HepG2 (cell line): Measurements from ENCODE around the gene L3MBTL4. TPM values are rescaled to one million over a fixed set of nuclear protein-coding genes. Genes with fewer than 3 reads are reported as not detected.

Source experiments
- BRCA1 ChIP-seq: sonication (generic); formaldehyde crosslinking; IDR thresholded peaks from 2 replicates; pipeline ENCODE4 v1.4.0; 2020; ENCODE audit warnings: missing genetic modification reagents
- EEA1 ChIP-seq: sonication (generic); formaldehyde crosslinking; IDR thresholded peaks from 2 replicates; pipeline ENCODE4 v1.5.1; 2020; ENCODE audit warnings: mild to moderate bottlenecking, missing genetic modification reagents, borderline replicate concordance
- ERF ChIP-seq: IDR thresholded peaks from 2 replicates; pipeline ENCODE4 v1.6.1; 2018; ENCODE audit warnings: missing biosample characterization, missing genetic modification reagents
- FOXK2 ChIP-seq: fragments of 450-650 bp; IDR thresholded peaks from 2 replicates; pipeline ENCODE4 v1.6.1; 2016
- HIVEP1 ChIP-seq: sonication (generic); formaldehyde crosslinking; IDR thresholded peaks from 2 replicates; pipeline ENCODE4 v1.4.0; 2020; ENCODE audit warnings: mild to moderate bottlenecking, missing genetic modification reagents
- MYNN ChIP-seq: sonication (generic); formaldehyde crosslinking; IDR thresholded peaks from 2 replicates; pipeline ENCODE4 v1.4.0; 2020; ENCODE audit warnings: mild to moderate bottlenecking, low read depth, missing genetic modification reagents
- PRDM15 ChIP-seq: sonication (generic); formaldehyde crosslinking; IDR thresholded peaks from 2 replicates; pipeline ENCODE4 v1.4.0; 2020; ENCODE audit warnings: missing genetic modification reagents
- SAP130 ChIP-seq: IDR thresholded peaks from 2 replicates; pipeline ENCODE4 v1.6.1; 2016; ENCODE audit warnings: low read depth
- TBX2 ChIP-seq: sonication (generic); formaldehyde crosslinking; IDR thresholded peaks from 2 replicates; pipeline ENCODE4 v1.5.0; 2020; ENCODE audit warnings: missing genetic modification reagents, mild to moderate bottlenecking, borderline replicate concordance
- ZC3H13 ChIP-seq: sonication (generic); formaldehyde crosslinking; IDR thresholded peaks from 2 replicates; pipeline ENCODE4 v1.8.1; 2023; ENCODE audit warnings: mild to moderate bottlenecking, missing genetic modification reagents, moderate library complexity
- ZFP91 ChIP-seq: sonication (generic); formaldehyde crosslinking; IDR thresholded peaks from 2 replicates; pipeline ENCODE4 v1.9.0; 2022; ENCODE audit warnings: missing genetic modification reagents, mild to moderate bottlenecking, borderline replicate concordance
- ZFX ChIP-seq: sonication (generic); formaldehyde crosslinking; IDR thresholded peaks from 2 replicates; pipeline ENCODE4 v1.4.0; 2020; ENCODE audit warnings: mild to moderate bottlenecking, low read depth, missing genetic modification reagents, moderate library complexity
- ZFY ChIP-seq: sonication (generic); formaldehyde crosslinking; IDR thresholded peaks from 2 replicates; pipeline ENCODE4 v1.4.0; 2020; ENCODE audit warnings: missing genetic modification reagents
- ZNF263 ChIP-seq: sonication (generic); formaldehyde crosslinking; IDR thresholded peaks from 2 replicates; pipeline ENCODE4 v1.4.0; 2020; ENCODE audit warnings: missing genetic modification reagents
- ZNF382 ChIP-seq: sonication (generic); formaldehyde crosslinking; IDR thresholded peaks from 2 replicates; pipeline ENCODE4 v1.5.0; 2020; ENCODE audit warnings: missing genetic modification reagents, mild to moderate bottlenecking, borderline replicate concordance
- ZNF687 ChIP-seq: sonication (generic); formaldehyde crosslinking; IDR thresholded peaks from 2 replicates; pipeline ENCODE4 v1.5.1; 2020; ENCODE audit warnings: mild to moderate bottlenecking, missing genetic modification reagents, moderate library complexity
- ZNF713 ChIP-seq: sonication (generic); formaldehyde crosslinking; IDR thresholded peaks from 2 replicates; pipeline ENCODE4 v1.4.0; 2020; ENCODE audit warnings: mild to moderate bottlenecking, missing genetic modification reagents
- polyA plus RNA-seq, 8 experiments: library from polyadenylated mRNA; depleted of rRNA in 3 of 8; stranded (reverse) in 7 of 8; unstranded in 1 of 8; fragments of >200 nt; fragmentation: Illumina TruSeq in 4 of 8; extraction: Trizol in 4 of 8; gene quantifications; 2 replicates each; pipeline versions ENCODE4 v1.2.1 to v1.2.3, GENCODE V29; 2011 to 2016; ENCODE audit warnings: low read depth in 4 of 8, missing spikeins in 1 of 8, mixed read lengths in 1 of 8; ENCODE audit not compliant: insufficient read depth in 1 of 8
- total RNA-seq, 5 experiments: library from RNA; depleted of rRNA; stranded (reverse); fragments of >200 nt; fragmentation: Illumina TruSeq; extraction: Trizol; gene quantifications; 2 replicates each; pipeline ENCODE4 v1.2.3, GENCODE V29; 2016; ENCODE audit warnings: low read depth in 1 of 5
- TF ChIP-seq, protein P1 (sequence below): sonication (generic); formaldehyde crosslinking; IDR thresholded peaks from 2 replicates; pipeline ENCODE4 v1.4.0; 2020; ENCODE audit warnings: missing genetic modification reagents, borderline replicate concordance
- TF ChIP-seq, protein P2 (sequence below): sonication (generic); formaldehyde crosslinking; IDR thresholded peaks from 2 replicates; pipeline ENCODE4 v1.8.1; 2023; ENCODE audit warnings: mild to moderate bottlenecking, missing genetic modification reagents, borderline replicate concordance

L3MBTL4 gene
- total and polyA plus RNA-seq, 2 of the 13 experiments (the other 11 are each of a cell fraction or from before 2014, with no cell fraction given) = 10.8 to 13.3 TPM

- TF ChIP-seq HIVEP1 (CRISPR knock-in tag) = no peak
- TF ChIP-seq PRDM15 (CRISPR knock-in tag) = 0 out of 2 replicates have a peak, but pooled peaks have one; percentile 12
- 0 out of 2 replicates have a peak, but pooled peaks have one; percentile 32 for TF ChIP-seq ZNF713
- no peak for TF ChIP-seq FOXK2
- 0 out of 2 replicates have a peak, but pooled peaks have one; percentile 26 for TF ChIP-seq BRCA1 (CRISPR knock-in tag)
- peak; percentile 38 for TF ChIP-seq ZFY (CRISPR knock-in tag)
- TF ChIP-seq ZNF382 (CRISPR knock-in tag) = no peak
- TF ChIP-seq ZC3H13 (CRISPR knock-in tag) = 0 out of 2 replicates have a peak, but pooled peaks have one; percentile 54
- TF ChIP-seq EEA1 (CRISPR knock-in tag) = peak; percentile 60; the same call in 1 of the 2 replicates
- peak; percentile 17; the same call in 1 of the 2 replicates for TF ChIP-seq ZFX
- TF ChIP-seq TBX2 = peak; percentile 80
- TF ChIP-seq, protein P1, sequence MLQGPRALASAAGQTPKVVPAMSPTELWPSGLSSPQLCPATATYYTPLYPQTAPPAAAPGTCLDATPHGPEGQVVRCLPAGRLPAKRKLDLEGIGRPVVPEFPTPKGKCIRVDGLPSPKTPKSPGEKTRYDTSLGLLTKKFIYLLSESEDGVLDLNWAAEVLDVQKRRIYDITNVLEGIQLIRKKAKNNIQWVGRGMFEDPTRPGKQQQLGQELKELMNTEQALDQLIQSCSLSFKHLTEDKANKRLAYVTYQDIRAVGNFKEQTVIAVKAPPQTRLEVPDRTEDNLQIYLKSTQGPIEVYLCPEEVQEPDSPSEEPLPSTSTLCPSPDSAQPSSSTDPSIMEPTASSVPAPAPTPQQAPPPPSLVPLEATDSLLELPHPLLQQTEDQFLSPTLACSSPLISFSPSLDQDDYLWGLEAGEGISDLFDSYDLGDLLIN = 0 out of 2 replicates have a peak, but pooled peaks have one; percentile 25
- peak; percentile 91 for TF ChIP-seq ZNF687 (CRISPR knock-in tag)
- TF ChIP-seq MYNN (CRISPR knock-in tag) = no peak
- TF ChIP-seq, protein P2, sequence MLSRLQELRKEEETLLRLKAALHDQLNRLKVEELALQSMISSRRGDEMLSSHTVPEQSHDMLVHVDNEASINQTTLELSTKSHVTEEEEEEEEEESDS (CRISPR knock-in tag) = no peak
- TF ChIP-seq SAP130 (CRISPR knock-in tag) = no peak
- TF ChIP-seq ZNF263 (CRISPR knock-in tag) = peak; percentile 44; the same call in 1 of the 2 replicates
- peak; percentile 56 for TF ChIP-seq ZFP91 (CRISPR knock-in tag)
- TF ChIP-seq ERF (CRISPR knock-in tag) = no peak
Observed at GRCh38 chr18:6414118-6414722, 491 bp downstream of the L3MBTL4 start (continued).
